Hepatocyte (in vitro differentiated cells): ENCODE results near the gene ADAMTSL1. TPM values are rescaled to one million over a fixed set of nuclear protein-coding genes. Genes with fewer than 3 reads are reported as not detected.
A peak's percentile ranks its signal among the peaks of the same experiment; 100 is the strongest.

Experiments
- DNase-seq: peaks from one replicate; pipeline ENCODE4 v3.0.0-alpha.2; 2016; ENCODE audit warnings: low spot score
- H2AFZ ChIP-seq: fragments of 200-600 bp; sonication (generic); 2 replicates; pipeline ENCODE4 v1.6.0; 2016; ENCODE audit warnings: antibody characterized with exemption, mild to moderate bottlenecking
- H3K27ac ChIP-seq: fragments of 200-600 bp; sonication (generic); 2 replicates; pipeline ENCODE4 v1.5.1; 2016; ENCODE audit warnings: mild to moderate bottlenecking
- H3K27me3 ChIP-seq: fragments of 200-600 bp; sonication (generic); 2 replicates; pipeline ENCODE4 v1.6.1; 2016
- H3K36me3 ChIP-seq: fragments of 200-600 bp; sonication (generic); replicated peaks from 2 replicates; pipeline ENCODE4 v1.5.1; 2016; ENCODE audit warnings: low read depth; ENCODE audit not compliant: insufficient read depth
- H3K4me1 ChIP-seq: fragments of 200-600 bp; sonication (generic); 2 replicates; pipeline ENCODE4 v1.5.1; 2016; ENCODE audit warnings: mild to moderate bottlenecking, moderate library complexity; ENCODE audit not compliant: insufficient read depth
- H3K4me2 ChIP-seq: fragments of 200-600 bp; sonication (generic); 2 replicates; pipeline ENCODE4 v1.6.0; 2016
- H3K4me3 ChIP-seq: fragments of 200-600 bp; sonication (generic); 2 replicates; pipeline ENCODE4 v1.5.1; 2016; ENCODE audit warnings: mild to moderate bottlenecking
- H3K79me2 ChIP-seq: fragments of 200-600 bp; sonication (generic); 2 replicates; pipeline ENCODE4 v1.6.0; 2017; ENCODE audit warnings: mild to moderate bottlenecking
- H3K9me2 ChIP-seq: fragments of 200-600 bp; sonication (generic); replicated peaks from 2 replicates; pipeline ENCODE4 v1.6.0; 2017; ENCODE audit warnings: mild to moderate bottlenecking; ENCODE audit not compliant: insufficient read depth
- H3K9me3 ChIP-seq: fragments of 200-600 bp; sonication (generic); 2 replicates; pipeline ENCODE4 v1.5.1; 2016; ENCODE audit warnings: low read depth, mild to moderate bottlenecking
- H4K20me1 ChIP-seq: fragments of 200-600 bp; sonication (generic); 2 replicates; pipeline ENCODE4 v1.6.0; 2016; ENCODE audit warnings: mild to moderate bottlenecking; ENCODE audit not compliant: insufficient read depth, poor library complexity, severe bottlenecking
- EZH2 ChIP-seq: fragments of 200-600 bp; sonication (generic); IDR thresholded peaks from 2 replicates; pipeline ENCODE4 v1.6.1; 2016; ENCODE audit warnings: antibody characterized with exemption, mild to moderate bottlenecking, borderline replicate concordance
- EZH2phosphoT487 ChIP-seq: fragments of 200-600 bp; sonication (generic); IDR thresholded peaks from one replicate; pipeline ENCODE4 v1.6.1; 2018; ENCODE audit warnings: antibody characterized with exemption, mild to moderate bottlenecking, low read depth, moderate library complexity; ENCODE audit not compliant: unreplicated experiment, severe bottlenecking
- WGBS: methylation state at CpG from one replicate; pipeline ENCODE4 v1.1.6; 2016; ENCODE audit warnings: low lambda C conversion rate; ENCODE audit errors: missing lambda C conversion rate; 5-methylcytosine and 5-hydroxymethylcytosine counted together
- polyA plus RNA-seq: library from polyadenylated mRNA; unstranded; fragments of >200 nt; fragmentation: Nextera tagmentation; extraction: Ambion mirVana; gene quantifications from 2 replicates; pipeline ENCODE4 v1.2.1, GENCODE V29; 2016
- total RNA-seq: library from RNA; depleted of rRNA; stranded (reverse); fragments of >200 nt; gene quantifications from 2 replicates; pipeline ENCODE4 v1.2.3, GENCODE V29; 2014
- TF ChIP-seq, protein P1 (sequence below): fragments of 200-600 bp; sonication (generic); IDR thresholded peaks from 2 replicates; pipeline ENCODE4 v1.5.1; 2016; ENCODE audit warnings: antibody characterized with exemption, mild to moderate bottlenecking; ENCODE audit not compliant: poor library complexity

The ADAMTSL1 gene
- total and polyA plus RNA-seq, 2 experiments from 2014 or later: 7.2 to 24.0 TPM

DNA sequence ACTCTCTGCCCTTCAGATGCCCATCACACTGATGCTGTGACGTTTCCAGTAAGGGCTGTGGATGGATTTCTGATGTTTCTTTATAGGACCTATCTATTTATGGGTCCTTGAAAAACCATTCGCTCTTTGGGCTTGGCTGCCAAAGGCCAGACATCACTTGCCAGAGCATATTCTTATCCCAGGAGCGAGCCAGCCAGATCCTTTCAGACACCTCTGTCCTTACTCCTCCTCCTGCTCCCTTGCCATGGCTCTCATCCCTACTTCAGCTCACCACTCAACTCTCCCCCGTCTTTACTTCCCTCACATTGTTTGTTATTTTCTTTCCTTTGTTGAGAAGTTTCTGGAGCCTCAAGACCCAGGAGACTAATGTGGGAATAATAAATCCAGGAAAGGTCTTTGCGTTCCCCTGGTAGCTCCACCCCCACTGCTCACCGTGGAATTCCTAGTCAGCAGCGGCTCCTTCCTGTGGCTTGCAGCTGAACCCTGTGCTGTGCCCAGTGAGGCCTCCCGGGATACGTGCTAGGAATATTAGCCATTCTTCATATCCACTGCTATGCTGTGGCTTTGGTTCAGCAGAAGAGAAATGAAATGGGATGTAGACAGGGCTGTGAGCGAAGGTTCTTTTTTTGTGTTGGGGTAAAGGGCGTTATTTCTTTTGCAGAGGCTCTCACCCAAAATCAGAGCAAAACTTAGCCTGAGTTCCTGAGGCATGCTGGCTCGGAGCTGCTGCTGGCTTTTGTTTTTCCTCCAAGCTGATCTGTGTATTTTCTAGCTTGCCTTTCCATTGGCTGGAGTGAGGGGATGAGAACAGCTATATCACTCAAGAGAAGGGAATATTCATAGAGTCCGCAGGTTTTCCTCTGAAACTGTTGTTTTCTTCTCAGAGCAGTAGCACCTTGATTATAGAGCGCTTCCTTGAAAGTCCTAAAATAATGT lies 387.9 kb downstream of the ADAMTSL1 start:
- 65% methylated on average over 14 of the region's 14 CpGs for WGBS
- no peaks in the 10 kb centered on the region for H3K36me3 ChIP-seq
- H3K4me1 ChIP-seq: no peaks in the 10 kb centered on the region
- H2AFZ ChIP-seq: no peak overlapping the region
- H3K9me2 ChIP-seq: no peaks in the 10 kb centered on the region
- no peak for TF ChIP-seq EZH2
- TF ChIP-seq, protein P1, sequence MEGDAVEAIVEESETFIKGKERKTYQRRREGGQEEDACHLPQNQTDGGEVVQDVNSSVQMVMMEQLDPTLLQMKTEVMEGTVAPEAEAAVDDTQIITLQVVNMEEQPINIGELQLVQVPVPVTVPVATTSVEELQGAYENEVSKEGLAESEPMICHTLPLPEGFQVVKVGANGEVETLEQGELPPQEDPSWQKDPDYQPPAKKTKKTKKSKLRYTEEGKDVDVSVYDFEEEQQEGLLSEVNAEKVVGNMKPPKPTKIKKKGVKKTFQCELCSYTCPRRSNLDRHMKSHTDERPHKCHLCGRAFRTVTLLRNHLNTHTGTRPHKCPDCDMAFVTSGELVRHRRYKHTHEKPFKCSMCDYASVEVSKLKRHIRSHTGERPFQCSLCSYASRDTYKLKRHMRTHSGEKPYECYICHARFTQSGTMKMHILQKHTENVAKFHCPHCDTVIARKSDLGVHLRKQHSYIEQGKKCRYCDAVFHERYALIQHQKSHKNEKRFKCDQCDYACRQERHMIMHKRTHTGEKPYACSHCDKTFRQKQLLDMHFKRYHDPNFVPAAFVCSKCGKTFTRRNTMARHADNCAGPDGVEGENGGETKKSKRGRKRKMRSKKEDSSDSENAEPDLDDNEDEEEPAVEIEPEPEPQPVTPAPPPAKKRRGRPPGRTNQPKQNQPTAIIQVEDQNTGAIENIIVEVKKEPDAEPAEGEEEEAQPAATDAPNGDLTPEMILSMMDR: peak; percentile 8
- peak overlapping the region; percentile 16 for H3K27ac ChIP-seq
- H3K27me3 ChIP-seq: no peaks in the 10 kb centered on the region
- H3K4me2 ChIP-seq: no peak overlapping the region
- H3K79me2 ChIP-seq: no peaks in the 10 kb centered on the region
- no peaks in the 10 kb centered on the region for H3K9me3 ChIP-seq
- no peaks in the 10 kb centered on the region for H4K20me1 ChIP-seq
- H3K4me3 ChIP-seq: no peak overlapping the region
- peak; percentile 24 for DNase-seq

DNA sequence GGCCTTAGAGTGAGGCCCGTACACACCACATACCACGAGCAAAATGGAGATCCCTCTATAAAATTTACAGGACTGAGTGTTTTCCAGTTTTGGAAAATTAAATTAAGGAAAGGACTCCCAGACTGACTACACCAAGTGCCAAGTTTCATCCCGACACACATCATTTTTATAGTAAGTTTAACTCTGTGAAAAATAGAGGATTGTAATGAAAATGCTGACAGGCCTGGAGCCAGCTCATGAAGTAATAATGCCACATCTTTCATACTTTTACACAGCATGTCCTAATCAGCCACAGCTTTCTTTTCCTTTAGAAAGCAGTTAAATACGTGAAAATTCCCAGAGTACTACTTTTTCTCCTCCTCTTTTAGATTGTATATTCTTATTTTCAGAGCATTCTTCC lies 389.8 kb downstream of the ADAMTSL1 start:
- no peaks in the 10 kb centered on the region for H3K9me2 ChIP-seq
- H3K27me3 ChIP-seq: no peaks in the 10 kb centered on the region
- no peaks in the 10 kb centered on the region for H4K20me1 ChIP-seq
- WGBS: 66% methylated on average over 4 of the region's 4 CpGs
- H3K4me1 ChIP-seq: no peaks in the 10 kb centered on the region
- TF ChIP-seq, protein P1: no peak
- TF ChIP-seq EZH2phosphoT487 (no peak), EZH2 (no peak)
- peak overlapping the region; percentile 57 for H3K27ac ChIP-seq
- no peaks in the 10 kb centered on the region for H3K9me3 ChIP-seq
- no peak overlapping the region for H2AFZ ChIP-seq
- no peak overlapping the region for H3K4me2 ChIP-seq
- no peaks in the 10 kb centered on the region for H3K36me3 ChIP-seq
- no peaks in the 10 kb centered on the region for H3K79me2 ChIP-seq
- H3K4me3 ChIP-seq: no peak overlapping the region
- no peak for DNase-seq

DNA sequence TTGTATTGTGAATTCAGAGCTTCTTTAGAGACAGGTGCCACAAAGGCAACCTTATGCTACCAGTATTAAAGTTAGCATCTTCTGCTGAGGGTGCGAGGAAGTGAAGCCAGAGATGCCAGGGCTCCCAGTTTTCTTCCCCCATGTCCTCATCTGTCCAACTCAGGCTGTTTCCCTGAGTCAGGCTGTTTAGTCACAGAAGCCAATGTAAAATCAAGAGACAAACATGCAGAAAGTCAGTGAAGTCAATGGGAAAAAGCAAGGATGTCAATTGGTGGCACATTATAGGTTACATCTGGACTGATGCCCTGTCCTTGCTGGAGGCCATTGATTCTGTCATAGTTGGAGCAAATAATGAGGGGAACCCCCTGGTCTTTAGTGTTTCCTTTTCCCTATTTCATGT lies 390.6 kb downstream of the ADAMTSL1 start:
- Histone ChIP-seq H3K4me2 (no peak overlapping the region), H3K9me2 (no peaks in the 10 kb centered on the region), H4K20me1 (no peaks in the 10 kb centered on the region), H3K4me1 (no peaks in the 10 kb centered on the region), H3K9me3 (no peaks in the 10 kb centered on the region), H3K36me3 (no peaks in the 10 kb centered on the region), H3K79me2 (no peaks in the 10 kb centered on the region), H2AFZ (no peak overlapping the region), H3K4me3 (no peak overlapping the region), H3K27ac (peak overlapping the region; percentile 57), H3K27me3 (no peaks in the 10 kb centered on the region)
- DNase-seq: no peak
- TF ChIP-seq EZH2phosphoT487 (no peak), EZH2 (no peak)
- TF ChIP-seq, protein P1: no peak
- 97% methylated on average over 1 of the region's 1 CpG for WGBS
